Hematopoietic multipotent progenitor cell (in vitro differentiated cells): ENCODE data around the gene TSPY1. TPM values are rescaled to one million over a fixed set of nuclear protein-coding genes. Genes with fewer than 3 reads are reported as not detected.
"Not testable (repeated sequence)": the region's sequence is repeated elsewhere in the genome, so short reads cannot be mapped to it uniquely, and the experiment has no call there.

Source experiments
- DNase-seq, 3 donors: peaks; one replicate each; pipeline ENCODE4 v3.0.0-alpha.2; 2011 to 2015; ENCODE audit warnings: low read depth in 2 of 3, low spot score in 2 of 3
- total RNA-seq: library from RNA; depleted of rRNA; stranded (reverse); fragments of >200 nt; gene quantifications from one replicate; pipeline ENCODE4 v1.2.3, GENCODE V29; 2012

The TSPY1 gene, protein sequence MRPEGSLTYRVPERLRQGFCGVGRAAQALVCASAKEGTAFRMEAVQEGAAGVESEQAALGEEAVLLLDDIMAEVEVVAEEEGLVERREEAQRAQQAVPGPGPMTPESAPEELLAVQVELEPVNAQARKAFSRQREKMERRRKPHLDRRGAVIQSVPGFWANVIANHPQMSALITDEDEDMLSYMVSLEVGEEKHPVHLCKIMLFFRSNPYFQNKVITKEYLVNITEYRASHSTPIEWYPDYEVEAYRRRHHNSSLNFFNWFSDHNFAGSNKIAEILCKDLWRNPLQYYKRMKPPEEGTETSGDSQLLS
- total RNA-seq: not detected

DNA sequence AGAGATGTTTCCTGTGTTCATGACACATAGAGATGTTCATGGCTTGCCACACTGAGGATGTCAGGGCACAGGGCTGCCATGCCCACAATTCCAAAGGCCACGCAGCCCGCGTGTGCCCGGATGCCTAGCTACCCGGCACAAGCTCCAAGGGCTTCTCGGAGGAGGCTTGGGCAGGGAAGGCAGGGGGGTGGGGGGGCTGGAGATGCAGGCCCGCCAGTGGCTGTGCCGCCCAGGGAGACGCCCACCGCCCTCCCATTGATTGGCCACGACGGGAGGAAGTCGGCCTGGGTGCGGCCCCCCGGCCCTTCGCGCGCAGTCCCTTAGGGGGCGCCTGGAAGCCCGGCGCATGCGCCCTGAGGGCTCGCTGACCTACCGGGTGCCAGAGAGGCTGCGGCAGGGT is at the start of gene TSPY1:
TSS of gene TSPY1 (plus strand) at position 301 of the 400 bp plus-strand sequence. CDS start at position 347, 46 bp downstream.
- not testable (repeated sequence) for DNase-seq

DNA sequence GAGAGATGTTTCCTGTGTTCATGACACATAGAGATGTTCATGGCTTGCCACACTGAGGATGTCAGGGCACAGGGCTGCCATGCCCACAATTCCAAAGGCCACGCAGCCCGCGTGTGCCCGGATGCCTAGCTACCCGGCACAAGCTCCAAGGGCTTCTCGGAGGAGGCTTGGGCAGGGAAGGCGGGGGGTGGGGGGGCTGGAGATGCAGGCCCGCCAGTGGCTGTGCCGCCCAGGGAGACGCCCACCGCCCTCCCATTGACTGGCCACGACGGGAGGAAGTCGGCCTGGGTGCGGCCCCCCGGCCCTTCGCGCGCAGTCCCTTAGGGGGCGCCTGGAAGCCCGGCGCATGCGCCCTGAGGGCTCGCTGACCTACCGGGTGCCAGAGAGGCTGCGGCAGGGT is 20.2 kb downstream of the TSPY1 start, which contains the start of gene TSPY9:
TSS of gene TSPY9 (plus strand) at position 301 of the 400 bp plus-strand sequence. CDS start at position 347, 46 bp downstream.
- DNase-seq: not testable (repeated sequence)

DNA sequence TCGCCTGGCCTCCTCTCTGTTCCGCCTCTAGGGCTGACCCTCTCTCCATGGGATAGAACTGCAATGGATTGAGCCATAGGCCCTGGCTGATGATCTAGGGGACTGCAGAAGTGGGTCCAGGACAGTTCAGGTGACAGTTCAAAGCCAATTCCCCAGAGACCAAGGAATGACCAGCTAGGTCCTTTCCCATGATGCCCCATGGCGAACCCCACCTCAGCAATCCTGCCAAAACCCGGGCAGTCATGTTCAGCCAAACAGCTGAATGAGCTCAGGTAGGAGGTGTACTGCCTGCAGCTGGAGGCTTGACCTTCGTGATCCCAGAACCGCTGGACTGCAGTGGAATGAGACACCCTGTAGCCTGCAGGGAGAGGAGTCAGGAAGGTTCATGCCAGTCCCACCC is 37.6 kb downstream of the TSPY1 start:
- not testable (repeated sequence) for DNase-seq

DNA sequence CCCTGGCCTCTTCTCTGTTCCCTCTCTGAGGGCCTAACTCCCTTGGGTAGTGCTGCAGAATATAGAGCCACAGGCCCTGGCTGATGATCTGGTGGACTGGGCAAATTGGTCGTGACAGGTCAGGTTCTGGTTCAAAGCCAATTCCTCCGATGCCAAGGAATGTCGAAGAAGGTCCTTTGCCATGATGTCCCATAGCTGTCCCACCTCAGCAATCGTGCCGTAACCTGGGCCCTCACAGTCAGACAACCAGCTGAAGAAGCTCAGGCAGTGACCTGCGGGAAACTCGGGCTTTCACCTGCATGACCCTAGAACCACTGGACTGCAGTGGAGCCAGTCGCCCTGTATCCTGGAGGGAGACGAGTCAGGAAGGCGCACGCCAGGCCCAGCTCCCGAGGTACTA is 49.5 kb downstream of the TSPY1 start:
- not testable (repeated sequence) for DNase-seq

Other genes starting within 250 kb of the TSPY1 start
- gene TSPY4, start 129.5 kb upstream of the TSPY1 start, total RNA-seq: under 0.01 TPM
- not detected for gene TSPY8, start 109.2 kb upstream of the TSPY1 start, total RNA-seq
- gene TSPY3, start 68.5 kb upstream of the TSPY1 start, total RNA-seq: not detected
- not detected for gene TSPY9, start 20.3 kb downstream of the TSPY1 start, total RNA-seq
- under 0.01 TPM for gene TSPY10, start 60.9 kb downstream of the TSPY1 start, total RNA-seq